ENCODE data around the gene TSSK2. TPM values are rescaled to one million over a fixed set of nuclear protein-coding genes. Genes with fewer than 3 reads are reported as not detected.

The TSSK2 gene
- total RNA-seq, 1 experiment from 2014 or later, result not detected

GRCh38 chr22:19129871-19130270 is 1.2 kb upstream of the TSSK2 start:
- no peak for ATAC-seq
- DNase-seq (ENCODE audit: low read depth, low spot score), result no peak
- in situ Hi-C loops (cut with HindIII; ENCODE audit: low pct_unique_long_range_greater_than_20kb, low sequenced_read_pairs) (no loop called here), intact Hi-C loops (cut with micrococcal nuclease; ENCODE audit: unreplicated experiment) (no loop called here)
- Histone ChIP-seq H3K9me3 (ENCODE audit: control insufficient read depth, insufficient read depth, low read depth, low read length) (no peaks in the 10 kb centered on the region), H3K4me3 (ENCODE audit: low read depth in 2 of 2, low read length in 2 of 2) (no peak overlapping the region), H3K27me3 (ENCODE audit: control insufficient read depth, insufficient read depth, low read length) (no peaks in the 10 kb centered on the region), H3K4me1 (ENCODE audit: control insufficient read depth, insufficient read depth, low read length) (no peaks in the 10 kb centered on the region), H3K27ac (ENCODE audit: low read length) (no peak overlapping the region), H3K36me3 (ENCODE audit: control insufficient read depth, insufficient read depth, low read length) (no peaks in the 10 kb centered on the region)
- TF ChIP-seq POLR2AphosphoS5 (IDR thresholded peaks at IDR 0.05; ENCODE audit: low read depth, low read length), result no peak
- no peak for TF ChIP-seq SIN3A (IDR thresholded peaks at IDR 0.05; ENCODE audit: borderline replicate concordance, insufficient read depth, low read depth, low read length)
- no peak for TF ChIP-seq CTCF (IDR thresholded peaks at IDR 0.05)
- no peak for TF ChIP-seq TCF7L2 (IDR thresholded peaks at IDR 0.05; ENCODE audit: low read depth, low read length)
- no peak for TF ChIP-seq REST (IDR thresholded peaks at IDR 0.05; ENCODE audit: insufficient read depth in 1 of 2, low read depth in 2 of 2, low read length in 1 of 2)
- no TSS peak for BruUV-seq (replicated peaks)
- POLR2A ChIA-PET, result no interaction called here
- CTCF ChIA-PET, result no interaction called here

- Histone ChIP-seq H3K27ac (ENCODE audit: low read length) (no peak overlapping the region), H3K36me3 (ENCODE audit: control insufficient read depth, insufficient read depth, low read length) (no peaks in the 10 kb centered on the region), H3K4me3 (ENCODE audit: low read depth in 2 of 2, low read length in 2 of 2) (no peak overlapping the region), H3K4me1 (ENCODE audit: control insufficient read depth, insufficient read depth, low read length) (no peaks in the 10 kb centered on the region), H3K27me3 (ENCODE audit: control insufficient read depth, insufficient read depth, low read length) (no peaks in the 10 kb centered on the region), H3K9me3 (ENCODE audit: control insufficient read depth, insufficient read depth, low read depth, low read length) (no peaks in the 10 kb centered on the region)
- intact Hi-C loops (cut with micrococcal nuclease; ENCODE audit: unreplicated experiment) (no loop called here), in situ Hi-C loops (cut with HindIII; ENCODE audit: low pct_unique_long_range_greater_than_20kb, low sequenced_read_pairs) (no loop called here)
- POLR2A ChIA-PET, result interaction anchor here (0.6 kb wide), 1 partner anchor 234 kb away, joined by 4 read pairs; no protein-coding TSS in a partner anchor
- CTCF ChIA-PET, result interaction anchor here (0.6 kb wide), 1 partner anchor 104 kb away, joined by 3 read pairs; no protein-coding TSS in a partner anchor
- ATAC-seq, result no peak
- DNase-seq (ENCODE audit: low read depth, low spot score), result no peak
- no TSS peak for BruUV-seq (replicated peaks)
- TF ChIP-seq REST (IDR thresholded peaks at IDR 0.05; ENCODE audit: insufficient read depth in 1 of 2, low read depth in 2 of 2, low read length in 1 of 2) (no peak), SIN3A (IDR thresholded peaks at IDR 0.05; ENCODE audit: borderline replicate concordance, insufficient read depth, low read depth, low read length) (no peak), POLR2AphosphoS5 (IDR thresholded peaks at IDR 0.05; ENCODE audit: low read depth, low read length) (no peak), TCF7L2 (IDR thresholded peaks at IDR 0.05; ENCODE audit: low read depth, low read length) (no peak), CTCF (IDR thresholded peaks at IDR 0.05) (no peak)
Observed at GRCh38 chr22:19131685-19132015, 542 bp downstream of the TSSK2 start.
